Ovary (tissue), 9 donors: Measurements from ENCODE around the gene ATP6V1G2. TPM values are rescaled to one million over a fixed set of nuclear protein-coding genes. Genes with fewer than 3 reads are reported as not detected.

Experiments
- DNase-seq, 5 donors: peaks; one replicate each; pipeline ENCODE4 v3.0.0-alpha.2; 2019 to 2020
- H3K27ac ChIP-seq, 2 donors: fragments of 200-600 bp; one replicate each; pipeline versions ENCODE4 v1.5.1 to v1.8.0; 2019 to 2022
- H3K27me3 ChIP-seq: fragments of 200-600 bp; one replicate; pipeline ENCODE4 v1.8.0; 2022
- H3K36me3 ChIP-seq: fragments of 200-600 bp; sonication (generic); one replicate; pipeline ENCODE4 v1.5.1; 2019
- H3K4me1 ChIP-seq: one replicate; pipeline ENCODE4 v1.8.1; 2013; ENCODE audit warnings: mild to moderate bottlenecking, moderate library complexity; ENCODE audit not compliant: insufficient read depth
- H3K4me3 ChIP-seq: fragments of 200-600 bp; sonication (generic); one replicate; pipeline ENCODE4 v1.5.1; 2017
- H3K9me3 ChIP-seq, 2 donors: fragments of 200-600 bp in 1 of 2; sonication (generic) in 1 of 2; one replicate each; pipeline versions ENCODE4 v1.5.1 to v1.8.1; 2013 to 2019; ENCODE audit warnings: mild to moderate bottlenecking in 1 of 2, moderate library complexity in 1 of 2
- EP300 ChIP-seq: sonication (generic); formaldehyde crosslinking; IDR thresholded peaks from one replicate; pipeline ENCODE4 v1.6.1; 2017; ENCODE audit warnings: antibody characterized with exemption
- POLR2A ChIP-seq: fragments of 450-650 bp; IDR thresholded peaks from one replicate; pipeline ENCODE4 v1.6.1; 2017; ENCODE audit warnings: antibody characterized with exemption, mild to moderate bottlenecking, moderate library complexity
- whole genome bisulfite sequencing, 3 donors: extraction: QIAGEN DNeasy Blood & Tissue Kit in 1 of 3; methylation state at CpG; one replicate each; pipeline versions ENCODE4 v1.1.5 to v1.1.7; 2013 to 2017; 5-methylcytosine and 5-hydroxymethylcytosine counted together
- intact Hi-C, 4 donors: fragments of 100-400 bp; cut with DNase I; formaldehyde crosslinking; loops; one replicate each; pipeline versions ENCODE4 v1.11.0 to v1.15.1; 2022 to 2023
- polyA plus RNA-seq, 2 donors: library from polyadenylated mRNA; stranded (reverse); fragments of 200-250 nt in 1 of 2; fragments of 350-450 nt in 1 of 2; fragmentation: Illumina TruSeq in 1 of 2; extraction: RNeasy Lipid Tissue Mini Kit (QIAGEN cat#74804) in 1 of 2; gene quantifications; one replicate each; pipeline ENCODE4 v1.2.3, GENCODE V29; 2013 to 2014
- total RNA-seq, 7 donors: library from RNA; depleted of rRNA in 2 of 7; stranded (reverse); fragments of >200 nt in 2 of 7; fragmentation: NEBNext Ultra II Directional in 3 of 7; extraction: Animal tissue kit (Norgen Biotek cat#: 25700) in 3 of 7; gene quantifications; one replicate each; pipeline versions ENCODE4 v1.1.0 to v1.2.4, GENCODE V29; 2016 to 2023
- TF ChIP-seq, protein P1 (sequence below), 3 donors: fragments of 450-650 bp in 2 of 3; fragments of 200-600 bp in 1 of 3; IDR thresholded peaks; one replicate each; pipeline versions ENCODE4 v1.5.1 to v1.8.0; 2016 to 2022; ENCODE audit warnings: antibody characterized with exemption in 3 of 3, mild to moderate bottlenecking in 1 of 3
- donor health status: DM: no; HTN: no; CAD: no; lungs with moderate emphysema.
- donor health status: DM: no; HTN: no; CAD: no.
- donor health status: Bipolar disorder and iron deficiency.
- donor health status: DM: yes; HTN: yes; CAD: no.
- donor health status: DM: no; HTN: no; CAD: no.
- donor health status: DM: yes; HTN: yes; CAD: no.

The ATP6V1G2 gene
- total and polyA plus RNA-seq, 9 donors: 0.93 to 9.3 (median 2.5) TPM

- H3K27me3 ChIP-seq: no peaks in the 10 kb centered on the region
- intact Hi-C loops: no loop called here
- TF ChIP-seq, protein P1, sequence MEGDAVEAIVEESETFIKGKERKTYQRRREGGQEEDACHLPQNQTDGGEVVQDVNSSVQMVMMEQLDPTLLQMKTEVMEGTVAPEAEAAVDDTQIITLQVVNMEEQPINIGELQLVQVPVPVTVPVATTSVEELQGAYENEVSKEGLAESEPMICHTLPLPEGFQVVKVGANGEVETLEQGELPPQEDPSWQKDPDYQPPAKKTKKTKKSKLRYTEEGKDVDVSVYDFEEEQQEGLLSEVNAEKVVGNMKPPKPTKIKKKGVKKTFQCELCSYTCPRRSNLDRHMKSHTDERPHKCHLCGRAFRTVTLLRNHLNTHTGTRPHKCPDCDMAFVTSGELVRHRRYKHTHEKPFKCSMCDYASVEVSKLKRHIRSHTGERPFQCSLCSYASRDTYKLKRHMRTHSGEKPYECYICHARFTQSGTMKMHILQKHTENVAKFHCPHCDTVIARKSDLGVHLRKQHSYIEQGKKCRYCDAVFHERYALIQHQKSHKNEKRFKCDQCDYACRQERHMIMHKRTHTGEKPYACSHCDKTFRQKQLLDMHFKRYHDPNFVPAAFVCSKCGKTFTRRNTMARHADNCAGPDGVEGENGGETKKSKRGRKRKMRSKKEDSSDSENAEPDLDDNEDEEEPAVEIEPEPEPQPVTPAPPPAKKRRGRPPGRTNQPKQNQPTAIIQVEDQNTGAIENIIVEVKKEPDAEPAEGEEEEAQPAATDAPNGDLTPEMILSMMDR (IDR thresholded peaks at IDR 0.05): no peak
- TF ChIP-seq EP300: no peak
- H3K9me3 ChIP-seq: no peaks in the 10 kb centered on the region
- no peaks in the 10 kb centered on the region for H3K36me3 ChIP-seq
- DNase-seq: no peak
- WGBS, 3 donors: 39 to 45% (median 43%) methylated on average over 12 of the region's 12 CpGs
- H3K4me3 ChIP-seq: no peak overlapping the region
- H3K27ac ChIP-seq: no peak overlapping the region
- no peaks in the 10 kb centered on the region for H3K4me1 ChIP-seq
Measured at GRCh38 chr6:31587791-31588777, 41.7 kb upstream of the ATP6V1G2 start.

DNA sequence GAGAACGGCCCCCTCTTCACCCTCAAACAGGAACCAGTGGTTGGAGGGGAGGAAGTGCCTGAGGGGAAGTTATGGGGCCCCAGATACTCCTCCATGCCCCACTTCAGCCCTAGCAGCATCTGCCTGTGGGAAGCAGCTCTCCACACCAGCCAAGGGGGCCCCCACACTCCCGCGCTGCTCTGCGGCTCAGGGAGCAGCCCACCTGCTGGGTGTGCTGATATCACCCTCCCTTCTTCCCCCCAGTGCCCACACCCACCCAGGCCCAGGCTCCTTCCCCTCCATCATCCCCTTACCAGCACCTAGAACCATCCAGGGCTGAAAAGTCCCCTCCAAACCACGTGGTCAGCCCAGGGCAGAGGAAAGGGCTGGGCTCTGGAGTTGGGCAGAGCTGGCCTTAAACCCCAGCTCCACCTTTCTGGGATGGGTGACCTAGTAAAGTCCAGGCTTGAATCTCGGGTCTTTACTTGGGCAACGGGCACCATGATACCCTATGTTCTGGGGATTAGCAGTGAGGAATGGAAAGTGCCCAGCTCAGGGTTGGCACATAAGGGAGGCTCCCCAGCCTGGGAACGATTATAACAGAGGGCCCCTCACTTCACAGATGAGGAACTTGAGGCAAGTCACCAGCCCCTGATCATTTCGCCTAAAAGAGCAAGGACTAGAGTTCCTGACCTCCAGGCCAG, 40.3 kb upstream of the ATP6V1G2 start:
- intact Hi-C loops: no loop called here
- no peak for DNase-seq
- Histone ChIP-seq H3K27ac (no peak overlapping the region), H3K36me3 (no peaks in the 10 kb centered on the region), H3K9me3 (no peaks in the 10 kb centered on the region), H3K4me3 (no peak overlapping the region), H3K27me3 (no peaks in the 10 kb centered on the region), H3K4me1 (no peaks in the 10 kb centered on the region)
- WGBS, 3 donors: 38 to 58% (median 43%) methylated on average over 9 of the region's 9 CpGs
- TF ChIP-seq POLR2A (no peak), EP300 (no peak)
- TF ChIP-seq, protein P1 (IDR thresholded peaks at IDR 0.05): no peak

DNA sequence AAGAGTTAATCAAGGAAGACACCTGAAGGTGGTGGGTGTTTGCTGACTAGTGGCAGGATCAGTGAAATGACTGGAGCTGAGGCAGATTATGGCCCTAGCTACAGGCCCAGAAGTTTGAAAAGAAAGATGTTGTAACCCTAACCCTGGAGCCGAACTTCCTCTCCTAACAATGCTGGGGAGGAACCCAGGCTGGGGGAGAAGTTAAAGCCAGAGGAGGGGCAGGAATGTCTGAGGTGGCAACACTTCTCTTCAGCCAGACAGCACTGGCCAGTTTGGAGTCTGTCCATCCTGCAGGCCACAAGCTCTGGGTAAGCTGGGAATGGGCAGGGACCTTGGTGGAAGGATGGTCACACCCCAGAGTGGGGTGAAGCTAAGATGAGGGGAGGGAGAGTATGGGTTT, 39.6 kb upstream of the ATP6V1G2 start, which contains the start of gene LST1:
LST1 (plus strand) TSS at position 270 of the 400 bp plus-strand sequence. CDS start 1,023 bp downstream, outside the sequence.
- Histone ChIP-seq H3K4me1 (peaks cover 2% of the 10 kb centered on the region), H3K36me3 (no peaks in the 10 kb centered on the region), H3K9me3 (no peaks in the 10 kb centered on the region), H3K27ac (no peak within 1 kb of the TSS), H3K27me3 (no peaks in the 10 kb centered on the region), H3K4me3 (no peak within 1 kb of the TSS)
- WGBS, 3 donors: 35 to 47% (median 35%) methylated on average over 1 of the region's 1 CpG
- TF ChIP-seq, protein P1 (IDR thresholded peaks at IDR 0.05): no peak
- TF ChIP-seq EP300 (no peak), POLR2A (no peak)
- intact Hi-C loops: no loop called here
- no peak for DNase-seq

GRCh38 chr6:31585491-31585890, 39.1 kb upstream of the ATP6V1G2 start:
- Histone ChIP-seq H3K27ac (no peak overlapping the region), H3K27me3 (no peaks in the 10 kb centered on the region), H3K9me3 (no peaks in the 10 kb centered on the region), H3K36me3 (no peaks in the 10 kb centered on the region), H3K4me1 (peaks cover 4% of the 10 kb centered on the region), H3K4me3 (no peak overlapping the region)
- WGBS, 3 donors: 62 to 76% (median 75%) methylated on average over 2 of the region's 2 CpGs
- DNase-seq: no peak
- intact Hi-C loops: no loop called here
- TF ChIP-seq EP300: no peak
- no peak for TF ChIP-seq POLR2A
- TF ChIP-seq, protein P1 (IDR thresholded peaks at IDR 0.05): no peak
